Activated CD4-positive, alpha-beta T cell treated with anti-CD3 and anti-CD28 coated beads for 36 hours (primary cell): Measurements from ENCODE around the gene FEM1B. TPM values are rescaled to one million over a fixed set of nuclear protein-coding genes. Genes with fewer than 3 reads are reported as not detected.

Experiments used
- ATAC-seq: fragments of 200-7000 bp; cut with Tn5 transposase; one replicate; pipeline ENCODE4 v1.10.0; 2021; ENCODE audit warnings: mild to moderate bottlenecking, moderate library complexity
- CTCF ChIA-PET: fragments of 350-600 bp; sonication (Branson Sonifier 250); formaldehyde crosslinking; loops from one replicate; lab custom pipeline; 2021; ENCODE audit warnings: antibody characterized with exemption; lab: Charles Lee
- POLR2A ChIA-PET: fragments of 350-600 bp; sonication (Branson Sonifier 250); formaldehyde crosslinking; loops from one replicate; lab custom pipeline; 2021; ENCODE audit warnings: antibody characterized with exemption, inconsistent platforms; lab: Charles Lee
- DNase-seq: peaks from one replicate; pipeline ENCODE4 v3.0.0-alpha.2; 2020
- H3K27ac Mint-ChIP-seq: one replicate; pipeline ENCODE4 v1.8.0; 2021; ENCODE audit warnings: mixed read lengths
- H3K27me3 Mint-ChIP-seq: one replicate; pipeline ENCODE4 v1.8.0; 2021; ENCODE audit warnings: mixed read lengths
- H3K36me3 Mint-ChIP-seq: one replicate; pipeline ENCODE4 v1.8.0; 2021; ENCODE audit warnings: low read depth, mixed read lengths
- H3K4me1 Mint-ChIP-seq: one replicate; pipeline ENCODE4 v1.8.0; 2021; ENCODE audit warnings: mixed read lengths
- H3K4me3 Mint-ChIP-seq: one replicate; pipeline ENCODE4 v1.8.0; 2021; ENCODE audit warnings: mild to moderate bottlenecking, moderate library complexity, mixed read lengths
- H3K9me3 Mint-ChIP-seq: one replicate; pipeline ENCODE4 v1.8.0; 2021; ENCODE audit warnings: low read depth, mixed read lengths
- intact Hi-C, 2 experiments: fragments of 100-400 bp; cut with DNase I in 1 of 2; cut with micrococcal nuclease in 1 of 2; formaldehyde crosslinking; loops; one replicate each; pipeline versions ENCODE4 v1.14.2 to v1.15.1; 2022 to 2024; cut with DNase I, micrococcal nuclease
- total RNA-seq, 2 experiments: library from RNA; stranded (reverse); gene quantifications; one replicate each; pipeline ENCODE4 v1.2.3, GENCODE V29; 2021

The FEM1B gene
- total RNA-seq, 2 experiments from 2014 or later, result 41.1 to 50.0 TPM

GRCh38 chr15:68274201-68274848 is 3.2 kb upstream of the FEM1B start:
- intact Hi-C loops, result loop anchor here in 1 of 2 experiments (10.0 kb wide), 1 partner anchor 550 kb away; the partner anchor contains the start of gene ANP32A
- POLR2A ChIA-PET, result no interaction called here
- CTCF ChIA-PET, result interaction anchor here (0.9 to 2.3 kb wide), 3 partner anchors 32 to 105 kb away, joined by 3 to 6 read pairs (median 4); no protein-coding TSS in a partner anchor
- peaks cover 15% of the 10 kb centered on the region for H3K4me1 Mint-ChIP-seq
- no peaks in the 10 kb centered on the region for H3K9me3 Mint-ChIP-seq
- no peaks in the 10 kb centered on the region for H3K27me3 Mint-ChIP-seq
- H3K27ac Mint-ChIP-seq, result no peak overlapping the region
- ATAC-seq (no peak), DNase-seq (no peak)
- peaks cover 9% of the 10 kb centered on the region for H3K36me3 Mint-ChIP-seq
- no peak overlapping the region for H3K4me3 Mint-ChIP-seq

DNA sequence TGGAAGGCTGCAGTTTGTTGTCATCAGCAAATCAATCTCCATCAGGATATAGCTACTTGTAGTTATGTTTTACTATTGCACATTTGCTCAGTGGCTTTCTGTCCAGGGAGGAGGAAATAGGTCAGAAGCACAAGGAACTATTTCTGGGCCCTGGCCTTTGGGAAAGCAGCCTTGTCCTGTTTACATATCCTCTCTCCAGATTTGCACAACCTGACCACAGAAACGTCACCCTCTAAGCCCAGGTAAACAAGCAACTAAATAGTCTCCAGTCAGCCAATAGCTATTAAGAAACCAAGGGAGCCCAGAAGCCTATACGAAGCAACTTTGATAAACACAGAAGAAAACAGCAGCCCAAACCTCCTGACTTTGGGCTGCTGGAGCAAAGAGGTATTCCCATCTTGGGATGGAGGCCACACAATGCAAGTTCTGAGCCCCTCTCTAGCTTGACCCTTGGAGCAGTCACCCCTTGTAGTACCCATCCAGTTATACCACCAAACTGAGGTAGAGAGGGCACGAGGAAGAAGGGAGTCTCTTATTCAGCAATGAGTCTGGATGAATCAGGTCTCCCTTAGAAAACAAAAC is 2.3 kb upstream of the FEM1B start:
- DNase-seq, result no peak
- Mint-ChIP-seq H3K27ac (no peak overlapping the region), H3K4me1 (peaks cover 20% of the 10 kb centered on the region), H3K9me3 (no peaks in the 10 kb centered on the region), H3K36me3 (peaks cover 16% of the 10 kb centered on the region), H3K27me3 (no peaks in the 10 kb centered on the region), H3K4me3 (no peak overlapping the region)
- ATAC-seq, result no peak
- ChIA-PET POLR2A (no interaction called here), CTCF (interaction anchor here (0.7 to 2.3 kb wide), 3 partner anchors 31 to 195 kb away, joined by 3 to 6 read pairs (median 3); no protein-coding TSS in a partner anchor)
- intact Hi-C loops, result loop anchor here (5.0 to 10.0 kb wide), 5 partner anchors 550 to 1822 kb away; partner anchors contain the start of genes ANP32A (in 1 of the 2), GLCE (in 1 of the 2), MAP2K5 (in 1 of the 2) and RPLP1 (in 1 of the 2)

DNA sequence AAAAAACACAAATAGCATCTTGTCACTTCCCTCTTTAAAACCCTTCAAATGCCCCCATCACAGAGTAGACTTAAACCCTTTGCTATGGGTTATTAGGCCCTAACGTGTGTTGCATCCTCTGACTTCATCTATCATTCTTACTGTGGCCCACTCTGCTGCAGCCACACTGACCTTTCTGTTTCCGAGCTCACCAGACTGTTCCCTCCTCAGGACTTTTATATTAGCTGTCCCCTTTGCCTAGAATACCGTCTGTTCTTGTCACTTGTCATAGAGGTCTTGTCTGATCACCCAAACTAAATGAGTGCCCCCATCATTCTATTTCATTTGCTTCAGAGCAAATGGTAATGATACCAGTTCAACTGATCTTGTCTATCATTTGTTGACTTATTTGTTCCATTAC is 877 bp upstream of the FEM1B start:
- H3K27me3 Mint-ChIP-seq, result no peaks in the 10 kb centered on the region
- ATAC-seq (no peak), DNase-seq (no peak)
- ChIA-PET CTCF (interaction anchor here (0.5 to 2.3 kb wide), 8 partner anchors 12 to 59 kb away, joined by 3 to 9 read pairs (median 5); no protein-coding TSS in a partner anchor), POLR2A (interaction anchor here (1.5 to 1.8 kb wide), 3 partner anchors 18 to 48 kb away, joined by 3 to 18 read pairs (median 3); partner anchors contain the start of gene CLN6)
- H3K27ac Mint-ChIP-seq, result peak overlapping the region; percentile 99
- intact Hi-C loops, result loop anchor here (1.0 to 10.0 kb wide), 11 partner anchors 19 to 1821 kb away; partner anchors contain the start of genes ANP32A (in 2 of the 2), PIAS1 (in 2 of the 2), C15orf61 (in 1 of the 2) and CLN6 (in 1 of the 2)
- no peaks in the 10 kb centered on the region for H3K9me3 Mint-ChIP-seq
- H3K4me1 Mint-ChIP-seq, result peaks cover 35% of the 10 kb centered on the region
- peak overlapping the region; percentile 99 for H3K4me3 Mint-ChIP-seq
- peaks cover 19% of the 10 kb centered on the region for H3K36me3 Mint-ChIP-seq

DNA sequence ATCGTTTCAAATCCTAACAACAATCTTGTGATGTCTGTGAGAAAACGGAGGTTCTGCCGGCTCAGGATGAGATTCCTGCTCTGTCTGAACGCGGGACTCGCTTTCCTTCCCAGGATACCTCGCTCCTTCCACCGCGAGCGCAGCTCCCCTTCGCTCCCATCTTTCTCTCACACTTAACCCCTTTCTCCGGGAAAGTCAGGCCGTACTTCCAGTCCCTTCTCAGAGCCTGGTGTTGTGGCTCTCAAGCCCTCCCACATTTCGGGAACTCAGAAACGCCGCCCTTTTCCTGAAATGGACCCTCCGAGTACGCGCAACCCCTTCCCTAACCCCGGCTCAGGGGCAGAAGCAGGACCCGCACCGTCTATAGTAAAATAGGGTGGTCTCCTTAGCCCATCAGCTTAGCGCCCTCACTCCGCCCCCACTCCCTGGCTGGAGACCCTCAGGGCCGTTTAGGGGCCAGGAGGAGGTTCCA is 378 bp upstream of the FEM1B start:
- H3K4me1 Mint-ChIP-seq, result peaks cover 40% of the 10 kb centered on the region
- H3K9me3 Mint-ChIP-seq, result no peaks in the 10 kb centered on the region
- H3K36me3 Mint-ChIP-seq, result peaks cover 23% of the 10 kb centered on the region
- peak overlapping the region; percentile 99 for H3K4me3 Mint-ChIP-seq
- intact Hi-C loops, result loop anchor here (1.0 to 10.0 kb wide), 11 partner anchors 20 to 1820 kb away; partner anchors contain the start of genes ANP32A (in 2 of the 2), PIAS1 (in 2 of the 2), C15orf61 (in 1 of the 2) and CLN6 (in 1 of the 2)
- H3K27ac Mint-ChIP-seq, result peak overlapping the region; percentile 99
- CTCF ChIA-PET, result interaction anchor here (0.7 to 2.1 kb wide), 9 partner anchors 13 to 76 kb away, joined by 3 to 9 read pairs (median 5); no protein-coding TSS in a partner anchor
- POLR2A ChIA-PET, result interaction anchor here (1.3 to 1.8 kb wide), 6 partner anchors 15 to 223 kb away, joined by 3 to 18 read pairs (median 6); partner anchors contain the start of genes CLN6 and PIAS1
- no peaks in the 10 kb centered on the region for H3K27me3 Mint-ChIP-seq
- ATAC-seq (peak; percentile 12), DNase-seq (no peak)

DNA sequence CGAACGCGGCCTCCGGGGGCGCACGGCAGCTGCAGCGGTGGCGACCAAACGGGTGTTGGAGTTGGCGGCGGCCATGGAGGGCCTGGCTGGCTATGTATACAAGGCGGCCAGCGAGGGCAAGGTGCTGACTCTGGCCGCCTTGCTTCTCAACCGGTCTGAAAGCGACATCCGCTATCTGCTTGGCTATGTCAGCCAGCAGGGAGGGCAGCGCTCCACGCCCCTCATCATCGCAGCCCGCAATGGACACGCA is 725 bp downstream of the FEM1B start:
- Mint-ChIP-seq H3K4me3 (peak overlapping the region; percentile 99), H3K36me3 (peaks cover 23% of the 10 kb centered on the region), H3K9me3 (no peaks in the 10 kb centered on the region), H3K27me3 (no peaks in the 10 kb centered on the region), H3K4me1 (peaks cover 39% of the 10 kb centered on the region), H3K27ac (peak overlapping the region; percentile 92)
- intact Hi-C loops, result loop anchor here (1.0 to 10.0 kb wide), 6 partner anchors 48 to 1819 kb away; partner anchors contain the start of genes ANP32A (in 1 of the 2), GLCE (in 1 of the 2), MAP2K5 (in 1 of the 2) and RPLP1 (in 1 of the 2)
- DNase-seq, result no peak
- ChIA-PET CTCF (interaction anchor here (0.7 to 2.1 kb wide), 8 partner anchors 11 to 75 kb away, joined by 3 to 9 read pairs (median 6); no protein-coding TSS in a partner anchor), POLR2A (interaction anchor here (0.6 to 1.8 kb wide), 5 partner anchors 14 to 347 kb away, joined by 4 to 18 read pairs (median 7); partner anchors contain the start of genes CLN6 and PIAS1)
- ATAC-seq, result no peak

- Mint-ChIP-seq H3K27ac (peak overlapping the region; percentile 92), H3K4me1 (peaks cover 41% of the 10 kb centered on the region), H3K4me3 (peak overlapping the region; percentile 99), H3K36me3 (peaks cover 25% of the 10 kb centered on the region), H3K27me3 (no peaks in the 10 kb centered on the region), H3K9me3 (no peaks in the 10 kb centered on the region)
- intact Hi-C loops, result loop anchor here (1.0 to 10.0 kb wide), 7 partner anchors 14 to 1819 kb away; partner anchors contain the start of genes ANP32A (in 1 of the 2), GLCE (in 1 of the 2), MAP2K5 (in 1 of the 2) and RPLP1 (in 1 of the 2)
- peak; percentile 24 for DNase-seq
- CTCF ChIA-PET, result interaction anchor here (1.0 to 2.1 kb wide), 3 partner anchors 19 to 23 kb away, joined by 7 to 9 read pairs (median 9); no protein-coding TSS in a partner anchor
- peak; percentile 13 for ATAC-seq
- POLR2A ChIA-PET, result interaction anchor here (1.3 kb wide), 2 partner anchors 13 to 225 kb away, joined by 4 to 10 read pairs; partner anchors contain the start of gene PIAS1
These were observed 1.3 kb downstream of the FEM1B start for GRCh38 chr15:68278595-68279405.

DNA sequence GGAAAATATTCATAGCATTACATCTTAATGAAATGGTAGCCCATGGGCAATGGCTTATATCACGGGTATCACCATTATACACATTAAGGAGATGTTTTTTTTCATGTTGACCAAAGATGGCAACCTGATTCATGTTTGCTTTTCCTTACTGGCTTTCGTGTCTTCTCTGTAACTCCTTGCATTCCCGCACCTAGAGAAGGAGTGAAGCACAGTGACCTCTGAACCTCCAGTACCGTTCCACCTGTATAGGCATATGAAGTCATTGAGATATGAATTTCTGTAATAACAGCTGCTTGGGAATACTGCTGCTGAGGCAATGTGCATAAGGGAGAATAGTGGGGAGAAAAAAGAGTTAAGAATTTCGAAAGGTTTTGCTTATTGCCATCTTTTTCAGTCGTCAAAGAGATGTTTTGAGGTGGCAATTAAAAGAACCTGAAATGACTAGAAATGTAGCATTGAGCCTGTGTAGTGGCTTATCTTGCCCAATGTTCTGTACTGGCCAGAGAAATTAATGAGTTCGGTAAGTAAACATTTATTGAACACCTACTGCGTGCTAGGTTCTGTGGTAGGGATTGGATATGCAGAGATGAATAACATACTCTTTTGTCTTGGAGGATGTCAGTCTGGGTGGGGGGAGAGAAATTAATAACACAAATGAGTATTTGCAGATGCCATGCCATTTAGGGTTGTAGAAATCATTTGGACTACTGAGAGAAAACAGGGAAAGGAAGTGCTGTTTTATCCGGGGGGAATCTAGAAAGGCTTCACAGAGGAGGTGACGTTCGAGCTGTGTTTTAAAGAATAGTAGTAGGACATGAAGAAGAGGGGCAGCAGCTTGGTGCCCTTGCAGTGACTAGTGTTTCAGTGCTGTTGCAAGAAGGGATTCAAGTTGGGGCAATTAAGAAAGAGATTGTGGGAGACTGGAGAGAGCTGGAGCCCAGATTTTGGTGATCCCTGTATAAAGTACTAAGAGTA is 2.5 kb downstream of the FEM1B start:
- ATAC-seq (no peak), DNase-seq (no peak)
- CTCF ChIA-PET, result interaction anchor here (1.1 to 2.7 kb wide), 4 partner anchors 9 to 26 kb away, joined by 3 to 9 read pairs (median 6); no protein-coding TSS in a partner anchor
- H3K9me3 Mint-ChIP-seq, result no peaks in the 10 kb centered on the region
- peak overlapping the region; percentile 99 for H3K4me3 Mint-ChIP-seq
- H3K27ac Mint-ChIP-seq, result peak overlapping the region; percentile 92
- POLR2A ChIA-PET, result interaction anchor here (0.5 to 1.2 kb wide), 3 partner anchors 9 to 27 kb away, joined by 4 to 5 read pairs (median 4); no protein-coding TSS in a partner anchor
- no peaks in the 10 kb centered on the region for H3K27me3 Mint-ChIP-seq
- peaks cover 48% of the 10 kb centered on the region for H3K4me1 Mint-ChIP-seq
- intact Hi-C loops, result loop anchor here (1.0 to 10.0 kb wide), 6 partner anchors 12 to 1817 kb away; partner anchors contain the start of genes ANP32A (in 1 of the 2), GLCE (in 1 of the 2), MAP2K5 (in 1 of the 2) and RPLP1 (in 1 of the 2)
- H3K36me3 Mint-ChIP-seq, result peaks cover 34% of the 10 kb centered on the region

GRCh38 chr15:68281008-68281407 is 3.5 kb downstream of the FEM1B start:
- Mint-ChIP-seq H3K4me3 (peak overlapping the region; percentile 99), H3K4me1 (peaks cover 56% of the 10 kb centered on the region), H3K27ac (no peak overlapping the region), H3K9me3 (no peaks in the 10 kb centered on the region), H3K27me3 (no peaks in the 10 kb centered on the region), H3K36me3 (peaks cover 41% of the 10 kb centered on the region)
- POLR2A ChIA-PET, result interaction anchor here (0.6 to 1.2 kb wide), 3 partner anchors 25 to 438 kb away, joined by 3 to 4 read pairs (median 4); no protein-coding TSS in a partner anchor
- intact Hi-C loops, result no loop called here
- CTCF ChIA-PET, result interaction anchor here (0.5 to 2.7 kb wide), 6 partner anchors 8 to 82 kb away, joined by 3 to 9 read pairs (median 4); no protein-coding TSS in a partner anchor
- ATAC-seq (no peak), DNase-seq (no peak)

DNA sequence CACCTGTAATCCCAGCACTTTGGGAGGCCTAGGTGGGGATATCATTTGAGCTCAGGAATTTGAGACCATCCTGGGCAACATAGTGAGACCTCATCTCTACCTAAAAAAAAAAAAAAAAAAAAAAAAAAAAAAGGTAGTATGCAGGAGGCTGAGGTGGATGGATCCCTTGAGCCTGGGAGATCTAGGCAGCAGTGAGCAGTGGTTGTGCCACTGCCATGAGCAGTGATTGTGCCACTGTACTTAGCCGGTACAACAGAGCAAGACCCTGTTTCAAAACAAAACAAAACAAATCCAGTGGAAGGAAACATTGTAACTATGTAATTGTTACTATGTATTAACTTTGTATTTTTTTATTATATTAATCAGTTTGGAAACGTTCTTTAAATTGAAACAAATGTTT is 5.9 kb downstream of the FEM1B start:
- CTCF ChIA-PET, result interaction anchor here (1.5 kb wide), 1 partner anchor 8 kb away, joined by 4 read pairs; no protein-coding TSS in a partner anchor
- Mint-ChIP-seq H3K4me1 (peaks cover 64% of the 10 kb centered on the region), H3K9me3 (no peaks in the 10 kb centered on the region), H3K4me3 (no peak overlapping the region), H3K27ac (no peak overlapping the region), H3K36me3 (peaks cover 46% of the 10 kb centered on the region), H3K27me3 (no peaks in the 10 kb centered on the region)
- DNase-seq, result no peak
- POLR2A ChIA-PET, result no interaction called here
- ATAC-seq, result no peak
- intact Hi-C loops, result no loop called here
